Thoracic aorta (tissue), 2 donors: ENCODE data around the gene SLC39A11. TPM values are rescaled to one million over a fixed set of nuclear protein-coding genes. Genes with fewer than 3 reads are reported as not detected.

Experiments used
- ATAC-seq: fragments of 150-250 bp; one replicate; pipeline ENCODE4 v1.8.0; 2017; ENCODE audit warnings: low read depth; ENCODE audit not compliant: insufficient number of reproducible peaks, low FRiP score
- DNase-seq: peaks from one replicate; pipeline ENCODE4 v3.0.0-alpha.2; 2020; ENCODE audit warnings: low spot score
- H3K27ac ChIP-seq, 2 donors: fragments of 200-600 bp; sonication (generic); 1 replicate in 1 of 2; 2 replicates in 1 of 2; pipeline ENCODE4 v1.5.1; 2016; ENCODE audit warnings: mild to moderate bottlenecking in 2 of 2, moderate library complexity in 2 of 2
- H3K27me3 ChIP-seq: fragments of 200-600 bp; sonication (generic); replicated peaks from 2 replicates; pipeline ENCODE4 v1.6.0; 2016; ENCODE audit warnings: mild to moderate bottlenecking; ENCODE audit not compliant: insufficient read depth
- H3K36me3 ChIP-seq: fragments of 200-600 bp; sonication (generic); one replicate; pipeline ENCODE4 v1.5.1; 2016
- H3K4me1 ChIP-seq, 2 donors: fragments of 200-600 bp; sonication (generic); 1 replicate in 1 of 2; 2 replicates in 1 of 2; pipeline versions ENCODE4 v1.5.1 to v1.6.0; 2016; ENCODE audit warnings: low read depth in 2 of 2, mild to moderate bottlenecking in 1 of 2; ENCODE audit not compliant: control insufficient read depth in 1 of 2
- H3K4me3 ChIP-seq: fragments of 200-600 bp; sonication (generic); 2 replicates; pipeline ENCODE4 v1.5.1; 2016; ENCODE audit warnings: mild to moderate bottlenecking
- H3K9me3 ChIP-seq: fragments of 200-600 bp; sonication (generic); 2 replicates; pipeline ENCODE4 v1.5.1; 2016
- total RNA-seq, 2 donors: library from RNA; depleted of rRNA; stranded (reverse); fragments of >200 nt; gene quantifications; one replicate each; pipeline versions ENCODE4 v1.1.0 to v1.2.3, GENCODE V29; 2016
- TF ChIP-seq, protein P1 (sequence below): fragments of 200-600 bp; sonication (generic); IDR thresholded peaks from one replicate; pipeline ENCODE4 v1.5.1; 2019; ENCODE audit warnings: antibody characterized with exemption

The SLC39A11 gene
- total RNA-seq, 2 donors from 2014 or later = 12.0 to 29.1 TPM

DNA sequence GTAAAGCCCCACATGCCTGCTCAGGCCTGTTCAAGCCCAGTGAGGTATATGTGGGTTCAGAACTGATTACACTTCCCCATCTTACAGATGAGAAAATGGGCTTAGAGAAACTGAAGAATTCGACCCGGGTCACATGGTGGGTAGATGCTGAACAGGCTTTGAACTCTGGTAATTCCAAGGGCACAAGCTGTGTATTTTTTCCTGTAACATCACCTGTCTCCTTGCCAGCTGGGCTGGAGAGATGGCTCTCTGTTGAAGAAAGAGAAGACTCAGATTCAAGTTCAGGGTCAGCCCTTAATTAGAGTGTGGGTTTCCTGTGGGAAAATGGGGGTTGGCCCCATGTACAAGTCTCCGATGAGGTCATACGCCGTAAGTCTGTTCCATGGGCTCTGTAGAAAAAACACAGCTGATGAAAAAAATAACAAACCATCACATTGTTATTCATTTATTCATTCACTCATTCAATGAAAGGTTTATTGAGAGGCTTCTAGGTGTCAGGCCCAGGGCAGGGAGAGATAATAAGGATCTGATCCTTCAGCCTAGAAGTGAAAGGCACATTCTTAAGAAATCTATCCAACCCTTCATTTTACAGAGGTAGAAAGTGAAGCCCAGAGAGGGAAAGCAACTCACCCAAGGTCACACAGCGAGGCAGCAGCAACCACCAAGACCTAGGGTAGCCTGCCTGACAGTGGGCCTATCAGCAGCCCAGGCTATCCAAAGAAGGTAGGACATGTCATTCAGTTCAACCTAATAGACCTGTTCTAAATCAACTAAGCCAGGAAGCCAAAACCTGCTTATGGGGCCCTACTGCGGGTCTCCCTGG lies 488.9 kb downstream of the SLC39A11 start:
- H3K36me3 ChIP-seq = no peaks in the 10 kb centered on the region
- H3K4me3 ChIP-seq = no peak overlapping the region
- H3K27me3 ChIP-seq = no peaks in the 10 kb centered on the region
- no peak overlapping the region for H3K27ac ChIP-seq
- DNase-seq (no peak), ATAC-seq (no peak)
- H3K9me3 ChIP-seq = no peaks in the 10 kb centered on the region
- TF ChIP-seq, protein P1, sequence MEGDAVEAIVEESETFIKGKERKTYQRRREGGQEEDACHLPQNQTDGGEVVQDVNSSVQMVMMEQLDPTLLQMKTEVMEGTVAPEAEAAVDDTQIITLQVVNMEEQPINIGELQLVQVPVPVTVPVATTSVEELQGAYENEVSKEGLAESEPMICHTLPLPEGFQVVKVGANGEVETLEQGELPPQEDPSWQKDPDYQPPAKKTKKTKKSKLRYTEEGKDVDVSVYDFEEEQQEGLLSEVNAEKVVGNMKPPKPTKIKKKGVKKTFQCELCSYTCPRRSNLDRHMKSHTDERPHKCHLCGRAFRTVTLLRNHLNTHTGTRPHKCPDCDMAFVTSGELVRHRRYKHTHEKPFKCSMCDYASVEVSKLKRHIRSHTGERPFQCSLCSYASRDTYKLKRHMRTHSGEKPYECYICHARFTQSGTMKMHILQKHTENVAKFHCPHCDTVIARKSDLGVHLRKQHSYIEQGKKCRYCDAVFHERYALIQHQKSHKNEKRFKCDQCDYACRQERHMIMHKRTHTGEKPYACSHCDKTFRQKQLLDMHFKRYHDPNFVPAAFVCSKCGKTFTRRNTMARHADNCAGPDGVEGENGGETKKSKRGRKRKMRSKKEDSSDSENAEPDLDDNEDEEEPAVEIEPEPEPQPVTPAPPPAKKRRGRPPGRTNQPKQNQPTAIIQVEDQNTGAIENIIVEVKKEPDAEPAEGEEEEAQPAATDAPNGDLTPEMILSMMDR = no peak
- peaks cover under 1 to 23% of the 10 kb centered on the region in 2 donors for H3K4me1 ChIP-seq

DNA sequence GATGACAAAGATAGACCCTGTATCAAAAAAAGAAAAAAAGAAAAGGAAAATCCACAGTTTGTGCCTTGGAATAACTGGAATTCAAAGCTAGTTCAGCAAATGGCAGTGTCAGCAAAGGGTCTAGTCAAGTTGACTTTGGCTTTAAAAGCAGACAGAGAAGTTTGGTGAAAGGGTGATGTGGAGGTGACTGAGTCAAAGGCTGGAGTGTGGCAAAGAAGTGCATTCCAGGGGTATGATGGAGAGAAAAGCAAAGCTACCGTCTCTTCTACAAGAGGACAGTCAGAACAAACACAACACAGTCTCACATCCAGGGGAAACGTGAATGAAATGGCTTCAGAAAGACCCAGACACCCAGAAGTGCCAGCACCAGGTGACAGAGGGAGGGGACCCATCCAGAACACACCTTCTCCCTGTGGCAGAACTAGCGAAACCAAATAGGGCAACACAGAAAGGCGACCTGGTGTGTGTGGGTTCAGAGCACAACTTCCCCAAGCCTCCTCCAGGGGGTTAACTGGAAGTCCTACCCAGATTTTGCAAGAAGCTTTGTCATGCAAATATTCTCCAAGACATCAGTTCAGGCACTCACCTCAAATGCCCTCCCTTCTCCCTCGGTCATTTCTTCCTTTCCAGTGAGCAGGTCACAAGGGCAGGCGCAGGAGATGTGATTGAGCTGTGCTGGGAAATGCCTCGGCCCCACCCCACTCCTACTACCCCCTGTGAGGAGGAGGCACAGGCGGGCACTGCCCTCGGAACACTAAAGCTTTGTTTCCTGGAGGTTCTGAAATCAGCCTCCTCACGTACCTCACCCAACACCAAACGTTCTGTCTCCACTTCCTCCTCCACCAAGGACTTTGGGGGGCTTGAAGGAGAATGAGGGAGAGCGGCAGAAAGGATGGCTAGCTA lies 489.7 kb downstream of the SLC39A11 start:
- Histone ChIP-seq H3K9me3 (no peaks in the 10 kb centered on the region), H3K27me3 (no peaks in the 10 kb centered on the region), H3K4me3 (no peak overlapping the region), H3K36me3 (no peaks in the 10 kb centered on the region), H3K27ac (no peak overlapping the region), H3K4me1 (peaks cover 3 to 31% of the 10 kb centered on the region in 2 donors)
- ATAC-seq (no peak), DNase-seq (no peak)
- TF ChIP-seq, protein P1 = no peak

DNA sequence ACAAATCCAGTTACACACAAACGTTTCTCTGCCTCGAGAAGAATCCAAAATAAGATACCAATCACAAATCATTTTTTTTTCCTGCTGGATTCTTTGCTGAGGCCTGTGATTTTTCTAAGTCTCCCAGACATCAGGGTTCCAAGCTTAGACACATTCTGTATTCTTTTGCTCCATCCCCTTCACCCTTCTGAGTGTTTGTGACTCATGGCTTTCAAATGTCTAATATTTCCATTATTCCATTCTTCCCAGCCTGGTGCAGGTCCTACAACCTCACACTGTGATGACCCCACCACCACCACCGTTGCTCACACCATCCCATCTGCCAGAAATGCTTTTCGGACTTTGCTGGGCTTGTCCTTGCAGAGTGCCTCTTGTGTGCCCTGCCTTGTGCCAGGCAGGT lies 491.6 kb downstream of the SLC39A11 start:
- Histone ChIP-seq H3K4me1 (peaks cover 3 to 35% of the 10 kb centered on the region in 2 donors), H3K4me3 (no peak overlapping the region), H3K27me3 (no peaks in the 10 kb centered on the region), H3K36me3 (no peaks in the 10 kb centered on the region), H3K27ac (no peak overlapping the region), H3K9me3 (no peaks in the 10 kb centered on the region)
- DNase-seq (no peak), ATAC-seq (no peak)
- TF ChIP-seq, protein P1 = no peak

DNA sequence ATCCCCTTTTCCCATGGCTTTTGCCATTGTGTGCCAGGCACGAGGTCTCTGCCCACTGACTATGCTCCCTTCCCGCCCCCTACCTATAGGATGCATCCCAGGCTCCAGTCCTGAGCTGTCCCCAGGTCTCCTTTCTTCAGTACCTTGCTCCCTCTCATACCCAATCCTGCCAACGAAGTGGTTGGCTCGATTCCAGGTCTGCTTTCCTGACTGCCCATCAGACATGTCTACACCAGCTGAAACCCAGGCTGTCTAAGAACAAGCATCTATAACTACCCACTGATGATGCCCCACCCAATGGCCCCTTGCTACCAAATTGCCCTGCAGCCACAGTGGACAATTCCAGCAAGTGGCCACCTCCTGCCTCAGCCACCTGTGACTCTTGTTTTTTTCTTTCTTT lies 492.6 kb downstream of the SLC39A11 start:
- ATAC-seq = no peak
- no peak overlapping the region for H3K4me3 ChIP-seq

More for the DNA sequence above, 492.6 kb downstream of the SLC39A11 start:
- no peak for DNase-seq
- H3K36me3 ChIP-seq = no peaks in the 10 kb centered on the region
- H3K9me3 ChIP-seq = no peaks in the 10 kb centered on the region
- peaks cover 3 to 35% of the 10 kb centered on the region in 2 donors for H3K4me1 ChIP-seq
- no peaks in the 10 kb centered on the region for H3K27me3 ChIP-seq
- TF ChIP-seq, protein P1 = no peak
- no peak overlapping the region for H3K27ac ChIP-seq
